HFFc6 (cell line): ENCODE results near the gene NTNG1. TPM values are rescaled to one million over a fixed set of nuclear protein-coding genes. Genes with fewer than 3 reads are reported as not detected.

ENCODE experiments used
- DNase-seq: peaks from one replicate; pipeline ENCODE4 v3.0.0-alpha.2; 2018
- H3K27ac Mint-ChIP-seq: 2 replicates; pipeline ENCODE4 v1.8.0; 2020; ENCODE audit warnings: mild to moderate bottlenecking, mixed read lengths
- H3K27me3 Mint-ChIP-seq: 2 replicates; pipeline ENCODE4 v1.8.0; 2021; ENCODE audit warnings: mild to moderate bottlenecking, moderate library complexity, mixed read lengths; ENCODE audit not compliant: insufficient read depth
- H3K36me3 Mint-ChIP-seq: 2 replicates; pipeline ENCODE4 v1.8.0; 2021; ENCODE audit warnings: low read depth, mixed read lengths
- H3K4me1 Mint-ChIP-seq: 2 replicates; pipeline ENCODE4 v1.8.0; 2020; ENCODE audit warnings: low read depth, mixed read lengths
- H3K4me3 Mint-ChIP-seq: 2 replicates; pipeline ENCODE4 v1.8.0; 2020; ENCODE audit warnings: mild to moderate bottlenecking, moderate library complexity, mixed read lengths
- H3K9me3 Mint-ChIP-seq: 2 replicates; pipeline ENCODE4 v1.8.0; 2020; ENCODE audit warnings: mild to moderate bottlenecking, mixed read lengths
- CTCF ChIP-seq: fragments of 200-600 bp; sonication (generic); IDR thresholded peaks from 2 replicates; pipeline ENCODE4 v1.5.0; 2021; ENCODE audit warnings: antibody characterized with exemption, mild to moderate bottlenecking
- total RNA-seq, 6 experiments: library from RNA; stranded (reverse); fragmentation: NEBNext Ultra II Directional; extraction: Animal tissue kit (Norgen Biotek cat#: 25700); gene quantifications; 2 replicates in 1 of 6; 3 replicates in 5 of 6; pipeline ENCODE4 v1.2.3, GENCODE V29; 2021

Gene NTNG1
- total RNA-seq, 6 experiments from 2014 or later = 1.3 to 8.0 (median 2.2) TPM

GRCh38 chr1:107272321-107272720, 131.5 kb downstream of the NTNG1 start:
- H3K4me1 Mint-ChIP-seq = no peaks in the 10 kb centered on the region
- no peaks in the 10 kb centered on the region for H3K27me3 Mint-ChIP-seq
- no peaks in the 10 kb centered on the region for H3K36me3 Mint-ChIP-seq
- H3K4me3 Mint-ChIP-seq = no peak overlapping the region
- H3K27ac Mint-ChIP-seq = no peak overlapping the region
- no peak for TF ChIP-seq CTCF
- no peaks in the 10 kb centered on the region for H3K9me3 Mint-ChIP-seq
- DNase-seq = no peak

GRCh38 chr1:107273515-107273914, 132.7 kb downstream of the NTNG1 start:
- H3K27ac Mint-ChIP-seq = no peak overlapping the region
- H3K27me3 Mint-ChIP-seq = no peaks in the 10 kb centered on the region
- no peak for DNase-seq
- H3K4me3 Mint-ChIP-seq = no peak overlapping the region
- no peaks in the 10 kb centered on the region for H3K4me1 Mint-ChIP-seq
- H3K9me3 Mint-ChIP-seq = no peaks in the 10 kb centered on the region
- TF ChIP-seq CTCF = no peak
- H3K36me3 Mint-ChIP-seq = no peaks in the 10 kb centered on the region

- DNase-seq = no peak
- Mint-ChIP-seq H3K36me3 (no peaks in the 10 kb centered on the region), H3K27ac (no peak overlapping the region), H3K27me3 (no peaks in the 10 kb centered on the region), H3K4me3 (no peak overlapping the region), H3K9me3 (no peaks in the 10 kb centered on the region), H3K4me1 (no peaks in the 10 kb centered on the region; the same call in 1 of the 2 replicates)
- no peak for TF ChIP-seq CTCF
These were observed 133.4 kb downstream of the NTNG1 start for GRCh38 chr1:107274227-107274626.

GRCh38 chr1:107276247-107276646, 135.4 kb downstream of the NTNG1 start:
- H3K4me3 Mint-ChIP-seq = no peak overlapping the region
- no peak for DNase-seq

GRCh38 chr1:107277022-107277421, 136.2 kb downstream of the NTNG1 start:
- H3K27ac Mint-ChIP-seq = no peak overlapping the region
- no peak for DNase-seq
- H3K4me3 Mint-ChIP-seq = no peak overlapping the region
- peaks cover 4% of the 10 kb centered on the region; the same call in 1 of the 2 replicates for H3K9me3 Mint-ChIP-seq
- H3K4me1 Mint-ChIP-seq = no peaks in the 10 kb centered on the region; the same call in 1 of the 2 replicates
- H3K27me3 Mint-ChIP-seq = no peaks in the 10 kb centered on the region
- H3K36me3 Mint-ChIP-seq = no peaks in the 10 kb centered on the region
- peak; percentile 67; the same call in 1 of the 2 replicates for TF ChIP-seq CTCF

More at GRCh38 chr1:107276247-107276646, 135.4 kb downstream of the NTNG1 start:
- no peaks in the 10 kb centered on the region for H3K36me3 Mint-ChIP-seq
- H3K27ac Mint-ChIP-seq = no peak overlapping the region
- no peak for TF ChIP-seq CTCF
- no peaks in the 10 kb centered on the region; the same call in 1 of the 2 replicates for H3K4me1 Mint-ChIP-seq
- no peaks in the 10 kb centered on the region for H3K27me3 Mint-ChIP-seq
- H3K9me3 Mint-ChIP-seq = peaks cover 4% of the 10 kb centered on the region; the same call in 1 of the 2 replicates

- TF ChIP-seq CTCF = no peak
- no peaks in the 10 kb centered on the region for H3K27me3 Mint-ChIP-seq
These were observed 145.3 kb downstream of the NTNG1 start for GRCh38 chr1:107286125-107286524.

More at GRCh38 chr1:107286125-107286524, 145.3 kb downstream of the NTNG1 start:
- no peaks in the 10 kb centered on the region for H3K4me1 Mint-ChIP-seq
- no peaks in the 10 kb centered on the region for H3K36me3 Mint-ChIP-seq
- no peak overlapping the region for H3K27ac Mint-ChIP-seq
- DNase-seq = no peak
- peaks cover 4% of the 10 kb centered on the region; the same call in 1 of the 2 replicates for H3K9me3 Mint-ChIP-seq
- H3K4me3 Mint-ChIP-seq = no peak overlapping the region
